IPS-18a (cell line): Measurements from ENCODE around the gene FOS.
"Not testable (repeated sequence)": the region's sequence is repeated elsewhere in the genome, so short reads cannot be mapped to it uniquely, and the experiment has no call there.

Experiments used
- H3K27ac ChIP-seq: one replicate; pipeline ENCODE4 v1.5.1; 2013; ENCODE audit warnings: low read length
- H3K27me3 ChIP-seq: one replicate; pipeline ENCODE4 v1.6.1; 2013; ENCODE audit warnings: mild to moderate bottlenecking, low read length; ENCODE audit not compliant: control insufficient read depth, insufficient read depth
- H3K36me3 ChIP-seq: one replicate; pipeline ENCODE4 v1.6.1; 2013; ENCODE audit warnings: low read depth, low read length; ENCODE audit not compliant: control insufficient read depth
- H3K4me1 ChIP-seq: one replicate; pipeline ENCODE4 v1.6.1; 2013; ENCODE audit warnings: low read depth, low read length; ENCODE audit not compliant: control insufficient read depth
- H3K4me3 ChIP-seq: one replicate; pipeline ENCODE4 v1.5.1; 2013; ENCODE audit warnings: low read length
- H3K9ac ChIP-seq: one replicate; pipeline ENCODE4 v1.6.1; 2013; ENCODE audit warnings: mild to moderate bottlenecking, low read length, moderate library complexity
- H3K9me3 ChIP-seq: one replicate; pipeline ENCODE4 v1.6.1; 2013; ENCODE audit warnings: low read depth, low read length; ENCODE audit not compliant: control insufficient read depth

FOS gene

GRCh38 chr14:75299576-75299975 lies 20.9 kb downstream of the FOS start:
- Histone ChIP-seq H3K27ac (no peak overlapping the region), H3K4me1 (peaks cover 8% of the 10 kb centered on the region), H3K9ac (no peak overlapping the region), H3K27me3 (no peaks in the 10 kb centered on the region), H3K36me3 (no peaks in the 10 kb centered on the region), H3K4me3 (no peak overlapping the region), H3K9me3 (no peaks in the 10 kb centered on the region)

- no peak overlapping the region for H3K27ac ChIP-seq
- H3K4me1 ChIP-seq = no peaks in the 10 kb centered on the region
- no peaks in the 10 kb centered on the region for H3K9me3 ChIP-seq
- H3K4me3 ChIP-seq = no peak overlapping the region
- H3K27me3 ChIP-seq = no peaks in the 10 kb centered on the region
- H3K36me3 ChIP-seq = no peaks in the 10 kb centered on the region
- no peak overlapping the region for H3K9ac ChIP-seq
Observed at GRCh38 chr14:75301666-75302325, 23.2 kb downstream of the FOS start.

GRCh38 chr14:75303381-75303789 lies 24.8 kb downstream of the FOS start:
- Histone ChIP-seq H3K9ac (no peak overlapping the region), H3K4me3 (no peak overlapping the region), H3K4me1 (no peaks in the 10 kb centered on the region), H3K9me3 (no peaks in the 10 kb centered on the region), H3K36me3 (no peaks in the 10 kb centered on the region), H3K27ac (no peak overlapping the region), H3K27me3 (no peaks in the 10 kb centered on the region)

GRCh38 chr14:75306410-75306809 lies 27.8 kb downstream of the FOS start:
- not testable (repeated sequence) for H3K27ac ChIP-seq, H3K9ac ChIP-seq, H3K36me3 ChIP-seq, H3K4me1 ChIP-seq, H3K9me3 ChIP-seq, H3K4me3 ChIP-seq, H3K27me3 ChIP-seq

GRCh38 chr14:75306927-75307699 lies 28.5 kb downstream of the FOS start:
- Histone ChIP-seq H3K27ac (no peak overlapping the region), H3K4me1 (peaks cover 5% of the 10 kb centered on the region), H3K9me3 (no peaks in the 10 kb centered on the region), H3K36me3 (no peaks in the 10 kb centered on the region), H3K27me3 (no peaks in the 10 kb centered on the region), H3K4me3 (no peak overlapping the region), H3K9ac (no peak overlapping the region)

- Histone ChIP-seq H3K4me3 (no peak overlapping the region), H3K9ac (no peak overlapping the region), H3K27ac (no peak overlapping the region), H3K27me3 (no peaks in the 10 kb centered on the region), H3K9me3 (no peaks in the 10 kb centered on the region), H3K4me1 (peaks cover 5% of the 10 kb centered on the region), H3K36me3 (no peaks in the 10 kb centered on the region)
Observed at GRCh38 chr14:75307700-75308379, 29.2 kb downstream of the FOS start.

- not testable (repeated sequence) for H3K4me1 ChIP-seq, H3K9ac ChIP-seq, H3K27me3 ChIP-seq, H3K4me3 ChIP-seq, H3K27ac ChIP-seq, H3K36me3 ChIP-seq, H3K9me3 ChIP-seq
Observed at GRCh38 chr14:75308991-75309390, 30.4 kb downstream of the FOS start.

GRCh38 chr14:75309561-75309960 lies 30.9 kb downstream of the FOS start:
- not testable (repeated sequence) for H3K9ac ChIP-seq, H3K9me3 ChIP-seq, H3K4me1 ChIP-seq, H3K36me3 ChIP-seq, H3K27ac ChIP-seq, H3K27me3 ChIP-seq, H3K4me3 ChIP-seq

GRCh38 chr14:75310295-75311111 lies 31.9 kb downstream of the FOS start:
- Histone ChIP-seq H3K27me3 (no peaks in the 10 kb centered on the region), H3K36me3 (no peaks in the 10 kb centered on the region), H3K9ac (no peak overlapping the region), H3K9me3 (no peaks in the 10 kb centered on the region), H3K4me1 (peaks cover 5% of the 10 kb centered on the region), H3K27ac (peak overlapping the region; percentile 4), H3K4me3 (no peak overlapping the region)

- H3K9ac ChIP-seq = no peak overlapping the region
- H3K9me3 ChIP-seq = no peaks in the 10 kb centered on the region
- H3K36me3 ChIP-seq = no peaks in the 10 kb centered on the region
- peaks cover 5% of the 10 kb centered on the region for H3K4me1 ChIP-seq
- H3K4me3 ChIP-seq = no peak overlapping the region
- H3K27ac ChIP-seq = no peak overlapping the region
- no peaks in the 10 kb centered on the region for H3K27me3 ChIP-seq
Observed at GRCh38 chr14:75311356-75311755, 32.7 kb downstream of the FOS start.

- no peaks in the 10 kb centered on the region for H3K9me3 ChIP-seq
- no peak overlapping the region for H3K4me3 ChIP-seq
- peaks cover 5% of the 10 kb centered on the region for H3K4me1 ChIP-seq
- H3K27me3 ChIP-seq = no peaks in the 10 kb centered on the region
- no peak overlapping the region for H3K27ac ChIP-seq
- H3K9ac ChIP-seq = no peak overlapping the region
- H3K36me3 ChIP-seq = no peaks in the 10 kb centered on the region
Observed at GRCh38 chr14:75312341-75312740, 33.7 kb downstream of the FOS start.
